ENCODE results near the gene PUDP.

DNA sequence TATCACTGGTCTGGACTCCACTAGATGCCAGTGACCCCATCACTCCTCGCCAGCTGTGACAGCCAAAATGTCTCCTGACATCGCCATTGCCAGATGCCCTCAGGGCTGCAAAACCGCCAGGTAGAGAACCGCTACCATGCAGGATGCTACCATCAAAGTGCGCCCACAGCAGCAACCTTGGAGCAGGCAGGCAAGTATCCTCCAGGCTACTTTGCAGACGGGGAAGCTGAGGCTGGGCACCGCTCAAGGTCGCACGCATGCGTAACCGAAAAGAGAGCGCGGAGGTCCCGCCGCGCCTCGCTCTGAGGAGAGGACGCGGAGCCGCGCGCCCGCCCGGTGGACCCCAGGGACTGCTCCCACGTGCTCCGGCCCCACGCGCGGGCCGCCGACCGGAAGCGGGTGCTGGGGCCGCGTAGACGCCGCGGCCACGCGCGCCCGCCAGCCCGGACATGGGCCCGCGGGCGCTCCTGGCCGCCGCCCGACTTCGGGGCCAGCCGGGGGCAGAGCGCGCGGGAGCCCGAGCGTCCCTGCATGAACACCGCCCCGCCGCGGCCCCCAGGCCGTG, 458 bp downstream of the PUDP start, which contains the start of gene STS:
- TF ChIP-seq, protein P1, sequence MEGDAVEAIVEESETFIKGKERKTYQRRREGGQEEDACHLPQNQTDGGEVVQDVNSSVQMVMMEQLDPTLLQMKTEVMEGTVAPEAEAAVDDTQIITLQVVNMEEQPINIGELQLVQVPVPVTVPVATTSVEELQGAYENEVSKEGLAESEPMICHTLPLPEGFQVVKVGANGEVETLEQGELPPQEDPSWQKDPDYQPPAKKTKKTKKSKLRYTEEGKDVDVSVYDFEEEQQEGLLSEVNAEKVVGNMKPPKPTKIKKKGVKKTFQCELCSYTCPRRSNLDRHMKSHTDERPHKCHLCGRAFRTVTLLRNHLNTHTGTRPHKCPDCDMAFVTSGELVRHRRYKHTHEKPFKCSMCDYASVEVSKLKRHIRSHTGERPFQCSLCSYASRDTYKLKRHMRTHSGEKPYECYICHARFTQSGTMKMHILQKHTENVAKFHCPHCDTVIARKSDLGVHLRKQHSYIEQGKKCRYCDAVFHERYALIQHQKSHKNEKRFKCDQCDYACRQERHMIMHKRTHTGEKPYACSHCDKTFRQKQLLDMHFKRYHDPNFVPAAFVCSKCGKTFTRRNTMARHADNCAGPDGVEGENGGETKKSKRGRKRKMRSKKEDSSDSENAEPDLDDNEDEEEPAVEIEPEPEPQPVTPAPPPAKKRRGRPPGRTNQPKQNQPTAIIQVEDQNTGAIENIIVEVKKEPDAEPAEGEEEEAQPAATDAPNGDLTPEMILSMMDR (IDR thresholded peaks at IDR 0.05; ENCODE audit: low read depth, low read length, missing input control): no peak
- TF ChIP-seq, protein P2, sequence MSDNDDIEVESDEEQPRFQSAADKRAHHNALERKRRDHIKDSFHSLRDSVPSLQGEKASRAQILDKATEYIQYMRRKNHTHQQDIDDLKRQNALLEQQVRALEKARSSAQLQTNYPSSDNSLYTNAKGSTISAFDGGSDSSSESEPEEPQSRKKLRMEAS (IDR thresholded peaks at IDR 0.05): no peak
- no peak for TF ChIP-seq GABPA (IDR thresholded peaks at IDR 0.05 in 1 of 2, conservative IDR thresholded peaks at IDR 0.05 in 1 of 2)
- TF ChIP-seq, protein P3, sequence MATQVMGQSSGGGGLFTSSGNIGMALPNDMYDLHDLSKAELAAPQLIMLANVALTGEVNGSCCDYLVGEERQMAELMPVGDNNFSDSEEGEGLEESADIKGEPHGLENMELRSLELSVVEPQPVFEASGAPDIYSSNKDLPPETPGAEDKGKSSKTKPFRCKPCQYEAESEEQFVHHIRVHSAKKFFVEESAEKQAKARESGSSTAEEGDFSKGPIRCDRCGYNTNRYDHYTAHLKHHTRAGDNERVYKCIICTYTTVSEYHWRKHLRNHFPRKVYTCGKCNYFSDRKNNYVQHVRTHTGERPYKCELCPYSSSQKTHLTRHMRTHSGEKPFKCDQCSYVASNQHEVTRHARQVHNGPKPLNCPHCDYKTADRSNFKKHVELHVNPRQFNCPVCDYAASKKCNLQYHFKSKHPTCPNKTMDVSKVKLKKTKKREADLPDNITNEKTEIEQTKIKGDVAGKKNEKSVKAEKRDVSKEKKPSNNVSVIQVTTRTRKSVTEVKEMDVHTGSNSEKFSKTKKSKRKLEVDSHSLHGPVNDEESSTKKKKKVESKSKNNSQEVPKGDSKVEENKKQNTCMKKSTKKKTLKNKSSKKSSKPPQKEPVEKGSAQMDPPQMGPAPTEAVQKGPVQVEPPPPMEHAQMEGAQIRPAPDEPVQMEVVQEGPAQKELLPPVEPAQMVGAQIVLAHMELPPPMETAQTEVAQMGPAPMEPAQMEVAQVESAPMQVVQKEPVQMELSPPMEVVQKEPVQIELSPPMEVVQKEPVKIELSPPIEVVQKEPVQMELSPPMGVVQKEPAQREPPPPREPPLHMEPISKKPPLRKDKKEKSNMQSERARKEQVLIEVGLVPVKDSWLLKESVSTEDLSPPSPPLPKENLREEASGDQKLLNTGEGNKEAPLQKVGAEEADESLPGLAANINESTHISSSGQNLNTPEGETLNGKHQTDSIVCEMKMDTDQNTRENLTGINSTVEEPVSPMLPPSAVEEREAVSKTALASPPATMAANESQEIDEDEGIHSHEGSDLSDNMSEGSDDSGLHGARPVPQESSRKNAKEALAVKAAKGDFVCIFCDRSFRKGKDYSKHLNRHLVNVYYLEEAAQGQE (IDR thresholded peaks at IDR 0.05): no peak

Data from liver (tissue), 3 donors.